ENCODE data around the gene ACAP3. TPM values are rescaled to one million over a fixed set of nuclear protein-coding genes. Genes with fewer than 3 reads are reported as not detected.

ACAP3 gene
- total RNA-seq, 4 donors from 2014 or later: 18.4 to 31.9 (median 25.8) TPM

GRCh38 chr1:1287288-1288110, 20.2 kb downstream of the ACAP3 start:
- Histone ChIP-seq H3K9me3 (no peaks in the 10 kb centered on the region), H3K27me3 (peaks cover 15 to 34% (median 24%) of the 10 kb centered on the region in 3 donors), H3K27ac (no peak overlapping the region), H3K4me1 (no peaks in the 10 kb centered on the region), H3K4me3 (no peak overlapping the region), H3K36me3 (no peaks in the 10 kb centered on the region)
- intact Hi-C loops (cut with DNase I; ENCODE audit: low total_unique reads) (no loop called here), in situ Hi-C loops (cut with MboI; ENCODE audit: low sequenced_read_pairs in 4 of 4) (no loop called here)
- DNase-seq (no peak), ATAC-seq (no peak)
- TF ChIP-seq CTCF (IDR thresholded peaks at IDR 0.05 in 4 of 5, conservative IDR thresholded peaks at IDR 0.05 in 1 of 5) (no peak), POLR2A (IDR thresholded peaks at IDR 0.05) (no peak)

DNA sequence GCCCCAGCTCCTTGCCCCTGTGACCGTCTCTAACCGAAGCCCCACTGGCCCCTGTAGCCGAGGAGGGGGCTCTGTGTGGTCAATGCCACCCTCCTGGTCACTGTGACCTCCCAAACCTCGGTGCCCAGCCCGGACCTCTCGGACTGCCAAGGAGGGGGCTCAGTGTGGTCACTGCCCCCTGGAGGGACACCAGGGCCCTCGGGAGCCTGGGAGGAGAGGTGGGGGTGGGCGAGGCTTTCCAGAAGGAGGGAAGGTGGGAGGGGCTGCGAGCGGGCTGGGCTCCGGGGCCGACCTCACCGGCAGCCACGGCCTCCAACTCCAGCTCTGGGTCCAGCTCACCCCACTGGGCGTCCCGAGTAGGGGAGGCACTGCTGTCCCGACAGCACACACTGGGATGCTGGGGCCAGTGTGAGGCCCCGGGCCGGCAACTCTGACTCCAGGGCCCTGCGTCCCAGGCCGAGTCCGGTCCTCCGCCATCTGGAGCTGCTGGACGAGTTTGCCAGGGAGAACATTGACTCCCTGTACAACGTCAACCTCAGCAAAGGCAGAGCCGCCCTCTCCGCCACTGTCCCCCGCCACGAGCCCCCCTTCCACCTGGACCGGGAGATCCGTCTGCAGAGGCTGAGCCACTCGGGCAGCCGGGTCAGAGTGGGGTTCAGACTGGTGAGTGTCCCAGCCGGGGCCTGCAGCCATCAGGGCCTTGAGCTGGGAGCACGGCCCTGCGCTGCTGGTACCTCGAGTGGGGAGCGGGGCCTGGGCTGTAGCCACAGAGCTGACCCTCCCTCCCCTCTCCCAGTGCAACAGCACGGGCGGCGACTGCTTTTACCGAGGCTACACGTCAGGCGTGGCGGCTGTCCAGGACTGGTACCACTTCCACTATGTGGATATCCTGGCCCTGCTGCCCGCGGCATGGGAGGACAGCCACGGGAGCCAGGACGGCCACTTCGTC, 21.1 kb downstream of the ACAP3 start:
- H3K36me3 ChIP-seq: no peaks in the 10 kb centered on the region
- H3K4me3 ChIP-seq: no peak overlapping the region
- ATAC-seq: no peak
- intact Hi-C loops (cut with DNase I; ENCODE audit: low total_unique reads): no loop called here
- in situ Hi-C loops (cut with MboI; ENCODE audit: low sequenced_read_pairs in 4 of 4): no loop called here
- no peak overlapping the region for H3K27ac ChIP-seq
- no peak for DNase-seq
- peaks cover 0 to 4% of the 10 kb centered on the region in 2 donors for H3K4me1 ChIP-seq
- peaks cover 15 to 34% (median 24%) of the 10 kb centered on the region in 3 donors for H3K27me3 ChIP-seq
- no peak for TF ChIP-seq POLR2A (IDR thresholded peaks at IDR 0.05)
- no peak for TF ChIP-seq CTCF (IDR thresholded peaks at IDR 0.05 in 4 of 5, conservative IDR thresholded peaks at IDR 0.05 in 1 of 5)
- no peaks in the 10 kb centered on the region for H3K9me3 ChIP-seq

DNA sequence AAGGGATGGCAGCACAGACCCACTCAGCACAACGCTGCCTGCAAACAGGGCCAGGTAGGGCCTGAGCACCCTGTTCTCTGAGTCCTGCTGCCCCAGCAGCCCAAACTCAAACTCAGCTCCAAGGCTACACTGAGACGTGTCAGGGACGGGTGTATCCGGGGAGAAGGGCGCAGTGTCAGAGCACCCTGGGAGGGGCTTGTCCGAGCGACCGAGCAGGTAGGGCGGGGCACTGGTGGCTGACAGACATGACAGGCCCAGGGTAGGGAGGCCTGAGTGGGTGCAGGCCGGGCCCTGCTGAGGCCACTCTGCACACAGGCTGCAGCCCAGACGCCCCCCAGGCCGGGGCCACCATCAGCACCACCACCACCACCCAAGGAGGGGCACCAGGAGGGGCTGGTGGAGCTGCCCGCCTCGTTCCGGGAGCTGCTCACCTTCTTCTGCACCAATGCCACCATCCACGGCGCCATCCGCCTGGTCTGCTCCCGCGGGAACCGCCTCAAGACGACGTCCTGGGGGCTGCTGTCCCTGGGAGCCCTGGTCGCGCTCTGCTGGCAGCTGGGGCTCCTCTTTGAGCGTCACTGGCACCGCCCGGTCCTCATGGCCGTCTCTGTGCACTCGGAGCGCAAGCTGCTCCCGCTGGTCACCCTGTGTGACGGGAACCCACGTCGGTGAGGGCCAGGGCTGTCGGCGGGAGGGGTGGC, 22.0 kb downstream of the ACAP3 start:
- in situ Hi-C loops (cut with MboI; ENCODE audit: low sequenced_read_pairs in 4 of 4): no loop called here

More for the DNA sequence above, 22.0 kb downstream of the ACAP3 start:
- Histone ChIP-seq H3K27me3 (peaks cover 15 to 34% (median 24%) of the 10 kb centered on the region in 3 donors), H3K36me3 (no peaks in the 10 kb centered on the region), H3K27ac (no peak overlapping the region), H3K4me3 (no peak overlapping the region), H3K4me1 (peaks cover 0 to 6% of the 10 kb centered on the region in 2 donors), H3K9me3 (no peaks in the 10 kb centered on the region)
- DNase-seq: no peak
- TF ChIP-seq POLR2A (IDR thresholded peaks at IDR 0.05): no peak
- TF ChIP-seq CTCF (IDR thresholded peaks at IDR 0.05 in 4 of 5, conservative IDR thresholded peaks at IDR 0.05 in 1 of 5): no peak
- intact Hi-C loops (cut with DNase I; ENCODE audit: low total_unique reads): no loop called here
- no peak for ATAC-seq

Measured in gastrocnemius medialis (tissue), 4 donors.